ENCODE results near the gene OXCT1. TPM values are rescaled to one million over a fixed set of nuclear protein-coding genes. Genes with fewer than 3 reads are reported as not detected.

OXCT1 gene
- total and polyA plus RNA-seq, 9 of the 15 experiments (the other 6 are each of a cell fraction or from before 2014, with no cell fraction given) = 24.7 to 61.2 (median 41.9) TPM

DNA sequence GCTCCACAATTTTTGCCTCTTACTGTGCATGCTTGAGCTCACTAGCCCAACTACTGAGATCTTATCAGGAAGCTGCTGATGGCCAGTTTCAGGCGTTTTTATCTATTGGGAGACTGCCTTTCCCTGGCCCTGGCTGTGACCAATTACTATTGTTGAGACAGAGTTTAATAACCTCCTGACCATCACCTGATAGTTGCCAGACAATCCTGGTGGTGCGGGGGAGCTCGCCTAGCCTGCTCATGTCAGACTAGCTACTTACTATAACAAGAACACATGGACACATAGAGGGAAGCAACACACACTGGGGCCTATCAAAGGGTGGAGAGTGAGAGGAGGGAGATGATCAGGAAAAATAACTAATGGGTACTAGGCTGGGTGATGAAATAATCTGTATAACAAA lies 13.0 kb upstream of the OXCT1 start (continued):
- TF ChIP-seq, protein P1, sequence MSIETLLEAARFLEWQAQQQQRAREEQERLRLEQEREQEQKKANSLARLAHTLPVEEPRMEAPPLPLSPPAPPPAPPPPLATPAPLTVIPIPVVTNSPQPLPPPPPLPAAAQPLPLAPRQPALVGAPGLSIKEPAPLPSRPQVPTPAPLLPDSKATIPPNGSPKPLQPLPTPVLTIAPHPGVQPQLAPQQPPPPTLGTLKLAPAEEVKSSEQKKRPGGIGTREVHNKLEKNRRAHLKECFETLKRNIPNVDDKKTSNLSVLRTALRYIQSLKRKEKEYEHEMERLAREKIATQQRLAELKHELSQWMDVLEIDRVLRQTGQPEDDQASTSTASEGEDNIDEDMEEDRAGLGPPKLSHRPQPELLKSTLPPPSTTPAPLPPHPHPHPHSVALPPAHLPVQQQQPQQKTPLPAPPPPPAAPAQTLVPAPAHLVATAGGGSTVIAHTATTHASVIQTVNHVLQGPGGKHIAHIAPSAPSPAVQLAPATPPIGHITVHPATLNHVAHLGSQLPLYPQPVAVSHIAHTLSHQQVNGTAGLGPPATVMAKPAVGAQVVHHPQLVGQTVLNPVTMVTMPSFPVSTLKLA (conservative IDR thresholded peaks at IDR 0.05) = peak; percentile 57 to 69
- TF ChIP-seq ZNF589 (CRISPR knock-in tag; IDR thresholded peaks at IDR 0.05; ENCODE audit: low read depth) (0 out of 2 replicates have a peak, but pooled peaks have one; percentile 39), RBM25 (IDR thresholded peaks at IDR 0.05; ENCODE audit: low read depth, low read length, severe bottlenecking) (no peak), ZNF444 (CRISPR knock-in tag; IDR thresholded peaks at IDR 0.05) (no peak), CBX2 (IDR thresholded peaks at IDR 0.05; ENCODE audit: insufficient read depth, low read length, poor library complexity, severe bottlenecking) (no peak), CREB3 (tag; conservative IDR thresholded peaks at IDR 0.05; ENCODE audit: low read depth) (no peak), MAZ (CRISPR knock-in tag; conservative IDR thresholded peaks at IDR 0.05 in 1 of 2, IDR thresholded peaks at IDR 0.05 in 1 of 2) (peak in 1 of 2 experiments; percentile 36; a peak in 1 of 4 replicates), BRF1 (IDR thresholded peaks at IDR 0.05; ENCODE audit: borderline replicate concordance, extremely low read depth, insufficient read length) (no peak), ERF (CRISPR knock-in tag; IDR thresholded peaks at IDR 0.05) (no peak), KDM5B (IDR thresholded peaks at IDR 0.05; ENCODE audit: insufficient replicate concordance, low read depth, low read length) (no peak), KAT7 (CRISPR knock-in tag; IDR thresholded peaks at IDR 0.05; ENCODE audit: borderline replicate concordance) (no peak), ZNF431 (CRISPR knock-in tag; IDR thresholded peaks at IDR 0.05) (no peak), SMARCC2 (IDR thresholded peaks at IDR 0.05; ENCODE audit: low read depth) (0 out of 2 replicates have a peak, but pooled peaks have one; percentile 45), CREM (IDR thresholded peaks at IDR 0.05; ENCODE audit: low read depth) (0 out of 2 replicates have a peak, but pooled peaks have one; percentile 22), HOMEZ (CRISPR knock-in tag; IDR thresholded peaks at IDR 0.05) (no peak), ETS2 (tag; IDR thresholded peaks at IDR 0.05; ENCODE audit: borderline replicate concordance, poor library complexity, severe bottlenecking) (no peak), FOXJ2 (tag; IDR thresholded peaks at IDR 0.05) (0 out of 2 replicates have a peak, but pooled peaks have one; percentile 42)
- TF ChIP-seq, protein P2, sequence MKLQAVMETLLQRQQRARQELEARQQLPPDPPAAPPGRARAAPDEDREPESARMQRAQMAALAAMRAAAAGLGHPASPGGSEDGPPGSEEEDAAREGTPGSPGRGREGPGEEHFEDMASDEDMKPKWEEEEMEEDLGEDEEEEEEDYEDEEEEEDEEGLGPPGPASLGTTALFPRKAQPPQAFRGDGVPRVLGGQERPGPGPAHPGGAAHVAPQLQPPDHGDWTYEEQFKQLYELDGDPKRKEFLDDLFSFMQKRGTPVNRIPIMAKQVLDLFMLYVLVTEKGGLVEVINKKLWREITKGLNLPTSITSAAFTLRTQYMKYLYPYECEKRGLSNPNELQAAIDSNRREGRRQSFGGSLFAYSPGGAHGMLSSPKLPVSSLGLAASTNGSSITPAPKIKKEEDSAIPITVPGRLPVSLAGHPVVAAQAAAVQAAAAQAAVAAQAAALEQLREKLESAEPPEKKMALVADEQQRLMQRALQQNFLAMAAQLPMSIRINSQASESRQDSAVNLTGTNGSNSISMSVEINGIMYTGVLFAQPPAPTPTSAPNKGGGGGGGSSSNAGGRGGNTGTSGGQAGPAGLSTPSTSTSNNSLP (IDR thresholded peaks at IDR 0.05; ENCODE audit: borderline replicate concordance, low read depth, low read length) = peak; percentile 60; the same call in 1 of the 2 replicates
- TF ChIP-seq, protein P3, sequence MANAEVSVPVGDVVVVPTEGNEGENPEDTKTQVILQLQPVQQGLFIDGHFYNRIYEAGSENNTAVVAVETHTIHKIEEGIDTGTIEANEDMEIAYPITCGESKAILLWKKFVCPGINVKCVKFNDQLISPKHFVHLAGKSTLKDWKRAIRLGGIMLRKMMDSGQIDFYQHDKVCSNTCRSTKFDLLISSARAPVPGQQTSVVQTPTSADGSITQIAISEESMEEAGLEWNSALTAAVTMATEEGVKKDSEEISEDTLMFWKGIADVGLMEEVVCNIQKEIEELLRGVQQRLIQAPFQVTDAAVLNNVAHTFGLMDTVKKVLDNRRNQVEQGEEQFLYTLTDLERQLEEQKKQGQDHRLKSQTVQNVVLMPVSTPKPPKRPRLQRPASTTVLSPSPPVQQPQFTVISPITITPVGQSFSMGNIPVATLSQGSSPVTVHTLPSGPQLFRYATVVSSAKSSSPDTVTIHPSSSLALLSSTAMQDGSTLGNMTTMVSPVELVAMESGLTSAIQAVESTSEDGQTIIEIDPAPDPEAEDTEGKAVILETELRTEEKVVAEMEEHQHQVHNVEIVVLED (CRISPR knock-in tag; IDR thresholded peaks at IDR 0.05) = 0 out of 2 replicates have a peak, but pooled peaks have one; percentile 17

Data from K562 (cell line).